GM21526 (cell line): ENCODE measurements around the gene KSR2.

Experiments used
- ATAC-seq: cut with Tn5 transposase; IDR thresholded peaks from one replicate; pipeline ENCODE4 v1.9.1; 2021; ENCODE audit warnings: moderate library complexity; ENCODE audit not compliant: unreplicated experiment, low FRiP score

The KSR2 gene

DNA sequence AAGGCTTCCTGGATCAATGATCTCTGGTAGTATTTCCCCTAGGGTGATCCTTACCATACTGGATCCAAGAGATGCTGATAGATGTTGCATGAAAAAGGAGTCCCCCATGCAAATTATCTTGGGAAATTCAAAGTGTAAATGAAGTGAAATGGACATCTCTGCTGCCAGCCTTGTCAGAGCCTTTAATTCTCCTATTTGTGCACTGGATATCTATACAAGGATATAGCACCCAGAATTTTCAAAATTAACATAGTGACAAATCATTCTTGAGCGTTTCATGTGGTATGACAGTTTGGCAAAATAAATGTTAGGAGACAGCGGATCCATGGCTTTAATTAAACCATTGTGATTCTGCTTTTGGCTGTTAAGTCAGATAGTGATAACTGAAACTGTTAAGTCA lies 260.9 kb downstream of the KSR2 start:
- ATAC-seq: no peak

DNA sequence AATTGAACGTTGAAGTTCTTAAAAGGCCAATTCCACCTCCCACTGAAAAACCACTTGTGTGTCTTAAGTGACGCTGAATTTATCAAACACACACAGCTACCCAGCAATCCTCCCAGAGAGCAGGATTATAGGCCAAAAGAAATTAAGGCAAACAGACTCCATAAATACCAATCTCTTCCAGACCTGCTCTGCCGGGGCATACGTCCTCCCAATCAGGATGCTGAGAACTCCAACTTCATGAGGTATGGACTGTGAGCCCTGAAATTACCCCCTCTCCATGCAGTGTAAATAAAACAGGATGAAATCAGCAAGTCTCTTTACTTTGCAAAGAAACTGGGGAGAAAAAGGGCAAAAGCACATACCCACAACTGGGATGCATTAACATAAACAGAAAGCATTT lies 265.2 kb downstream of the KSR2 start:
- no peak for ATAC-seq

DNA sequence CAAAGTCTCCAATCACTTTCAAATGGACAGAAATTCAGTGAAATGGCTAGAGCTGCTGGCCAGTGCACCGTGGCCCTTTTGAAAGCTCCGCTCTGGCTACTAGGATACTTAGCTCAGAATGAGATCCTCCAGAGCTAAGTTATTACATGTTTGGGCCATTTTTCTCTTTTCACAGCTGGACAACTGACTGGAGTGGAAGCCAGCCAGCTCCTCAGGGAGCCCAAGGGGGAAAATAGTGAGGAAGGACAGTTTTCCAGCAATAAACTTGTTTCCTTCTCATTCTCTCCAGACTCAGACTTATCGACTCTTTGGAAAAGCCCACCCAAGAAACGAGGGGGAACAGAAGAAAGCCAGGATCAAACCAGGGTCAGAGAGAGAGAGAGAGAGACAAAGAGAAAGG lies 266.0 kb downstream of the KSR2 start:
- ATAC-seq: no peak

DNA sequence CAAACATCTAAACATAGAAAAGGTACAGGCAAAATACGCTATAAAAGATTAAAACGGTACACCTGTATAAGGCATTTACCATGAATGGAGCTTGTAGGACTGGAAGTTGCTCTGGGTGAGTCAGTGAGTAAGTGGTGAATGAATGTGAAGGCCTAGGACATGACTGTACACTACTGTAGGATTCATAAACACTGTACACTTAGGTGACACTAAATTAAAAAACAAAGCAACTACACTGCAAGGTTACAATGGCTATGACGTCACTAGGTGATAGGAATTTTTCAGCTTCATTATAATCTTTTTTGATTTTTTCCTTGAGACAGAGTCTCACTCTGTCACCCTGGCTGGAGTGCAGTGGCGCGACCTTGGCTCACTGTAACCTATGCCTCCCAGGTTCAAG lies 269.2 kb downstream of the KSR2 start:
- no peak for ATAC-seq

DNA sequence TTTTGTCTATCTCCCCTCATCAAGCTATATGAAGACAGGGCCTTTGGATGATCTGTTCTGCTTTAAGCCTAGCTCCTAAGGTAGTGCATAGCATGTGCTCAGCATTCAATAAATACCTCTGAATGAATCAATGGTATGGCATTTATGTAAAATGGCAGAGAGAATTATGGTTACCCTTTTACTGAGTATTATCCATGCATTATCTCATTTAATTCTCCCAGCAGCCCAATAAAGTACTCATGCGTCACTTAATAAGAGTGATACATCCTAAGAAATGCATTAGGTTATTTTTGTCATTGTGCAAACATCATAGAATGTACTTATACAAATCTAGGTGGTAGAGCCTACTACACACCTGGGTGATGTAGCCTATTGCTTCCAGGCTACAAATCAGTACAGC lies 269.7 kb downstream of the KSR2 start:
- no peak for ATAC-seq

DNA sequence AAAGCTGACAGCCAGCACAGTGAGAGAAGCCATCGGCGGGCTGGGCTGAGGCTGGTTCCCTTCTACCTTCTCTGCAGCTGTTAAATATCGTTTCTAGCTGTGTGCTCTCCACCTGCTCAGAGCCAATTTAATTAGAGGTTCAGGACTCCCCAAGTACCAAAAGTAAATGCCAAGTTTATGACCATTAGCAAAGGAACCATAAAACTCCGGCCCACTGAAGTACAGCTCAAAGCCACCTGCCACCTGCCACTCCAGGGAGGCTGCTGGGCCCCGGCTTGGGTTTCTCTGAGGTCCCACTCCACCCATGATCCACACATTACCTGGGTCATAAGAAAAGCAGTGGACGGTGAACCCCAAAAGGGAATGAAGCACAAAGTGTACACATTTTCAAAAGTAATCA lies 272.8 kb downstream of the KSR2 start:
- no peak for ATAC-seq

DNA sequence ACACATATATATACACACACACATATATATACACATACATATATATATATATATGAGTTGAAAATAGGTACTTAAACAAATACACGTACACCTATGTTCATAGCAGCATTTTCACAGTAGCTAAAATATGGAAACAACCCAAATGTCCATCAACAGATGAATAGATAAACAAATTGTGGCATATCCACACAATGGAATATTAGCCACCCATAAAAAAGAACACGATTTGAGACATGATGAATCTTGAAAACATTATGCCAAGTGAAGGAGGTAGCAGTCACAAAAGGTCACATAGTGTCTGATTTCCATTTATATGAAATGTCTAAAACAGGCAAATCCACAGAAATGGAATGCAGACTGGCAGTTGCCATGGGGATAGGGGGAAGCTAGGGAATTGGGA lies 276.3 kb downstream of the KSR2 start:
- ATAC-seq: no peak

DNA sequence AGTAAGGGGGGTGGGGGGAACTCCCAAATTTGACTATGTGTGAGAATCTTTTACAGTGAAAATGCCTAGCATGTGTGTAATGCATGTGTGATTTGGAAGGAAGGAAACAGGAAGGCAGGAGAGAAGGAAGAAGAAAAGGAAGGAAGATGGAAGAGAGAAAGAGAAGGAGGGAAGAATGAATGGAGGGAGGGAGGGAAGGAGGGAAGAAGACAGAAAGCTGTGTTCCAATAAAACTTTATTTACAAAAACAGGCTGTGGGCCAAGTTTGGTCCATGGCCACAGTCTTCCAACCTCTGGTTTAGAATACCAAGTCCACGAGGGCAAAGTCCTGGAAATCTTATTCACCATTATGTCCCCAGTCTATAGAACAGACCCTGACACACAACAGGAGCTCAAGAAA lies 278.9 kb downstream of the KSR2 start:
- ATAC-seq: no peak

DNA sequence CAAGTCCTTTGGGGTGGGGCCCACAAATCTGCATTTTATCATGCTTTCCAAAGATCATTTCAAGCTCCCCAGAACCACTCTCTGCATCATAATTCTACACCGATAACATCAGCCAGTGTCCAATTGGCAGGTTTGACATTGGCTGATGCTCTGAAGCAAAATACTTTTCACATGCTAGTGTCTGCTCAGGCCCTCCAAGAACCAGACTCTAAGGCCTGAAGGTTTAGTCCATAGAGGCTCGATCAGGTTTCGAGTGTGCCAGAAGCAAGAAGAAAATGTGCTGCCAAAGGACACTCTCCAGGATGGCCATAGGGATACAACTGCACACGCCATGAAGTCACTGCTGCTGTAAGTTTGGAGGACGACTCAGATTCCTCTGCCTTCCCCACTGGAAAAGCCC lies 280.3 kb downstream of the KSR2 start:
- ATAC-seq: no peak

DNA sequence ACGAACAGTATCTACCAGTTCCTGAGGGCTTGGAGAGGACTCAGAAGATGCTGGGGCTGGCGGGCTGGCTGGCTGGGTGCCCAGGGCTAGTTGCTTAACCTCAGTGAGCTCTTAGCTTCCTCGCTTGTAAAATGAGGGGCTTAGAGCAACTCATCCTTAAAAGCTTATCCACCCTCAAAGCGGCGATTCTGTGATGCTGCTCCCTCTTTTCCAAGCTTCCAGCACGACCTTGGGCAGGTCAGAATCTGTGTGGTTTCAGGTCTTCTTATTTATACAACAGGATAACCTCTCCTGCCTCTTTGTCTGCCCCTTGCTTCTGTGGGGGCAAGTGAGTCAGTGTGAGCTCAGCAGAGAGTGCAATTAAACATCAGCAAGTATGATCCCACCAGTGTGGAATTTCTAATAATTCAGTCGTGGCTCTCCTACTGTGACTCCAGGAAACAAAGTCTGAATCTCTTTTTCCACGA lies 281.8 kb downstream of the KSR2 start:
- no peak for ATAC-seq

DNA sequence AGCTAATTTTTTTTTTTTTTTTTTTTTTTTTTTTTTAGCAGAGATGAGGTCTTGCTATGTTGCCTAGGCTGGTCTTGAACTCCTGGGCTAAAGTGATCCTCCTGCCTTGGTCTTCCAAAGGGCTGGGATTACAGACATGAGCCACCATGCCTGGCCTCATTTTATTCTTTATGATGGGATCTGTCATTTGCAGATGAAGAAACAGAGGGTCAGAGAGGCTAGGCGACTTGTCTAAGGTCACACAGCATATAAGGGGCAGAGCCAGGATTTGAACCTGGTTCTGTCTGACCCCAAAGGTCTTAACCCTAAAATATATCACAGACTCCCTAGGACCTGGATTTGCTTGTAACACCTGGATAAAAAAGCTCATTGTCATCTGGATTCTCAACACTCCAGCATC lies 282.6 kb downstream of the KSR2 start:
- no peak for ATAC-seq

DNA sequence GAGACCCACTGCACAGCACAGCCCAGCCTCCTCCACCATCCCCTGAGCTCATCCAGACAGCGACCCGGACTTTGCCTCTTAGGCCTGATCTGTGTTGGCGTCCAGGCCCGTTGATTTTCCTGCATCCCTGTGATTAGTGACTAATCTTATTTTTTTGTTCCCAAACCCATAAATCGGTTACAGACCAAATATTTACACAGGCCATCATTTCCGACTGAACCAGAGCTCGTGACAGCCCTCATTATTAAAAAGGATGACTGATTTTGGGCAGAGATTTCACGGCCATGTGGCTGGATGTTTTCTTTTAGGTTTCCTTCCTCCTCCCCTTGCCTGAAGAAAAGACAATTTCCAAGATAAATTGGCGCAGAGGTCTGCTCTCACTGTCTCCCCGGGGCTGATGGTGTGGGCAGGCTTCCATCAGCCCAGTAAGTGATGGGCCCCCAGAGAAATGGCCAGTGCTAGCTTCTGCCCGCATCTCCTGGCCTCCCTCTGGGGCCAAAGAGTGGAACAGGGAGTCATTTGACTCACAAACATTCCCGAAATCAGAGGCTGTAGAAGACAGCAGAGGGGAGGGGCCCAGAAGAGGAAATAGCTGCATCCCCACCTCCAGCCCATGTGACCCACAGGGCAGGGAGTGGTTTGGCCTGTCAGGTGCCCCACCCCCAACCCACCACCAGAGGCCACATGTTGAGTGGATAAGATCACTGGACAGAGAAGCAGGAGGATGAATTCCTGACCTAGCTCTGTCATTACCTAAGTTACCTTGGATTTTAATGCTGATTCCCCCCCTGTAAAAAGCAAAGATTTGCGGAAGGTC lies 283.5 kb downstream of the KSR2 start:
- ATAC-seq: no peak

DNA sequence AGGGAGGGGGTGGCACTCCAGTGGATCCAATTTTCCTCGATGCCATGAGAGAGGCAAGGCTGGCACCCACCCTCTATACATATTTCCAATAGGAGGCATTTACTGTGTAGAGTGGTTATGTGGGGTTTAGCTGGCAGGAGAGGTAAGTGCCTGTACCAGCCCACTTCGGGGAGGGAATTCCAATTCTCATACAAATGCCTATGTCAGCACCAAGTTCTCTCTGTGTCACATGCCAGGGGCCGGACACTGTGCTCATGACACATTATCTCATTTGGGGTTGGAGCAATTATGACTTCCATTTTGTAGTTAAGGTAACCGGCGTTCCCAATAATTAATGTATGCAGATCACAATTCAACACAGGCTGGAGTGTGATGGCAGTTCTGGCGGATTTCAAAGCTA lies 284.3 kb downstream of the KSR2 start:
- ATAC-seq: no peak

DNA sequence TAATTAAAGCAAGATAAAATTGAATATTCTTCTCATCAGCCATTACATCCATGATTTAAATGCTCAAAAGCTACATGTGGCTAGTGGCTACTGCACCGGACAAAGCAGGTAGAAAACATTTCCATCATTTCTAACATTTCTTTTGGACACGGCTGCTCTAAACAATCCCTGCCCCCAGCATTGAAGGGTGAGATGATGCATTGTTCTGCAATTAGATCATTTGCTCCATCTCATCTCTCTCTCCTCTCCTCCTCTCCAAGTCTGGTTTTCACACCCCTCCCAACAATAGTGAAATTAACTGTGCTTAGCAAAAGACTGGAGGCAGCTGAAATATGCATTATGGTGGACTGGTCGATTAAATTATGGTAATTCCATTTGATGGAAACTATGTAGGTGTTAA lies 288.5 kb downstream of the KSR2 start:
- no peak for ATAC-seq

DNA sequence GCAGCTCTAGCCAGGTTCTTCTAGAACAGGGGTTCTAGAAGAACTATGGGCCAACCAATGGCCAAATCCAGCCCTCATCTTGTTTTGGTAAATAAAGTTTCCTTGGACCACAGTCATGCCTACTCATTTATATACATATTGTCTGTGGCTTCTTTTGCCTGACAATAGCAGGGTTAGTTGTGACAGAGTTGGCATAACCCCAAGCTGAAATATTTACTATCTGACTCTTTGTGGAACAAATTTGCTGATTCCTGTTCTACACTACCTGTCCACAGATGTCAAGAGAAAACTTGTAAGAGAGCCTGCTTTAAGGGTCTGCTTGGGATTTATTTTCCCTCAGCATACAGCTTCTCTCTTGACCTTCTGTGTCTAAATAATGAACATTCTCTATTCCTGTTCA lies 289.0 kb downstream of the KSR2 start:
- ATAC-seq: no peak

DNA sequence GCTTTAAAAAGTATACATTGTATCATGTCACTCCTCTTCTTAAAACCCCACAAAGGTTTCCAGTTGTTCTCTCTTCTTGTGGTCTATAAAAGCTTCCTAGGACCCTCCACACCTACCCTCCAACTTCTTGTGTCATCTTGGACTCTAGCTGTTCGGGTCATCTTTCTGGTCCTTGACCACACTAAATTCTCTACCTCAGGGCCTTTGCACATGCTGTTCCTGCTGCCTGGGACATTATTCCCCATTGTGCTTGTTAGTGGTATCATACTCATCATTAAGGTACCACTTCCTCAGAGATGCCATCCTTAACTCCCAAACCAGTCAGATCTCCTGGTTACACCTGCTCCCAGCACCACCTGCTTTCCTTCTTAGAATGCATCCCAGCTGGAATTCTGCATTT lies 294.0 kb downstream of the KSR2 start:
- ATAC-seq: no peak

DNA sequence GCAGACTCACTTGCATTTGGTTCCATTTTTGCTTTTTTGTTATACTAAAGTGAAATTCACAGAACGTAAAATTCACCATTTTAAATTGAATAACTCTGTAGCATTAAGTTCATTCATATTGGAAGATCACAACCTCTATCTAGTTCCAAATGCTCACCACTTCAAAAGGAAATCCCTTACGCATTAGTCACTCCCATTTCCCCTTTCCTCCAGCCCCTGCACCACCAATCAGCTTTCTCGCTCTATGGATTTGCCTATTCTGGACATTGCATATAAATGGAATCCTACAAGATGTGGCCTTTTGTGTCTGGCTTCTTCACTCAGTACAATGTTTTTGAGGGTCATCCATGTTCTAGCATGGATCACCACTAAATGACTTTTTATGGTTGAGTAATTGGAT lies 294.5 kb downstream of the KSR2 start:
- no peak for ATAC-seq

DNA sequence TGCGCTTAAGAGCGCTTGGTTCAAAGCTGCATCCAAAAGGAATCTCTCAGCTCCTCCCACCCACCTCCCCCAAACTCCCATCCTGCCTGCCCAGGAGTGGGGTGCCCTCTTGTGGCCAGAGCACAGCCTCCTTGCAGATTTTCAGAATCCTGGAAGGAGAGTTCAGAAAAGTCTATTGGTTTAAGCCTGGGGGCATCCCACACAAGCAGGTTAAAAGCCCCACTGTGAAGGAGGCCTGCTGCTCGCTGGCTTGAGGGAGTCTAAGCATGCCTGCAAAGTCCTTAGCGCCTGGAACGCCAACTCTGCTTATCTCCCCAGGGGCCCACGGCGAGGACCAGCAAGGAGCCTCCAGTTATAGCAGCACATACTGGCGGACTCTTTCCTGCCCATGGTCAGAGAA lies 297.1 kb downstream of the KSR2 start:
- no peak for ATAC-seq

DNA sequence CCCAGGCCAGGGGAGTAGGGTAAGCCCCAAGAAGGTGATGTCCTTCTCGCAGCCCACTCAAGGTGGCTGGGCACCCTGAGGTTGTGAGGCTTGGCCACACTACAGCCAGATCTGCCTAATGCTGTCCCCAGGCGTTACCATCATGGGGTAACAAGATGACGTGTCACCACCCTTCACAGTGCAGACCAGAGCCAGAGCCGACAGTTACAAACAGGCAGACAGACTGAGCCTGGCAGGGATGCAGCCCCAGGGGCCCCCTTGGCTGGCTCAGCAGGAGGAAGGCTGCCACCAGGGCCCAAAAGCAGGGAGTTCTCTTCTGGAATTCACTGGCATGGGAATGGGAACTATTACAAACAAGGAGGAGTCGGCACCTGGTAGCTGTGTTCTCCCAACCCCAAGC lies 304.6 kb downstream of the KSR2 start:
- no peak for ATAC-seq

DNA sequence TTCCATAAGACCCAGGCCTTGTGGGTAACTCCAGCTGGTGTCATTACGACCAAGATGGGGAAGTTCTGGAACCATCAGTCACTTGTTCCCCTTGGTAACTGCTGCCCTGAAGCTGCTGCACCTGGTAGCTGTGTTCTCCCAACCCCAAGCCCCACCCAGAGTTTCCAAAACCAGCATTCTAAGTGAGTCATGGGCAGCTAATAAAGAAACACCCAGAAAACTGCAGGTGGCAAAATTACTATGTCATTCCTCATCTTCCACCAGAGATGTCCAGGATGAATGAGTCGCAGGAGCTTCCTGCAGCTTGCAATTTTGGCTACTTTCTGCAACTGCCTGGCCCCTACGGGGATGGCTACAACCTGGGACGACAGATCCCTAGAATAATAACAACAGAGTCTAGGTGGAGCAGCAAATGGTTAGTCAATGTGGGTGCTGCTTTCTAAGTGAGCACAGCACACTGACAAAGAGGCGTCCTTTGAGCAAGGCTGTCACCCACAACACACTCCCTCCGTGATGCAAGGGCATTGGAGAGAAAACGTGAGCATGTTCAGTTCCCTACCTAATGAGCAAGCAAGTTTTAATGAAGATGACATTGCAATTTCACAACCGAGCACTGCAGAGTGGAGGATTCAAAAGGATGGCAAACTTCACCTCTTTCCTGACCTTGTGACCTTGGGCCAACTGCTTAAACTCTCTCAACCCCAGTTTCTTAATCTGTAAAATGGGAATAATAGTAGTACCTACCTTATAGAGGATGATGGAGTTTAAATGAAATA lies 306.0 kb downstream of the KSR2 start:
- ATAC-seq: no peak

DNA sequence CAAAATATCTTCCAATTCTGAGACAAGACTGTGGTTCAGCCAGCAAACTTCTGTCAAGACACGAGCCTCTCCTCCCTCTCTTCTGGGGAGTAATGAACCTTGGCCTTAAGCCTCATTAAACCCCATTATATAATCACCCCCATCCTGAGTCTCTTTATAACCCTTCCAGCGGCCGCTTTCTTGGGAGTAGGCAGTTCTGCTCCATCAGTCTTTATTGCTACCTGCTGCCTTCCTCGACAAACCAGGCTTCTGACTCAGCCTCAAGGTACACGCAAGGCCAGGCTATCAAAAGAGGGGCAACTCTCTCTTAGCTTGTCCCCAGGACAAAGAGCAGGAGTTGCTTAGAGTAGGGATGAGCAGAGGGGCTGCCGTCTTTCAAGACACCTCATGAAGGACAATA lies 306.6 kb downstream of the KSR2 start:
- no peak for ATAC-seq

DNA sequence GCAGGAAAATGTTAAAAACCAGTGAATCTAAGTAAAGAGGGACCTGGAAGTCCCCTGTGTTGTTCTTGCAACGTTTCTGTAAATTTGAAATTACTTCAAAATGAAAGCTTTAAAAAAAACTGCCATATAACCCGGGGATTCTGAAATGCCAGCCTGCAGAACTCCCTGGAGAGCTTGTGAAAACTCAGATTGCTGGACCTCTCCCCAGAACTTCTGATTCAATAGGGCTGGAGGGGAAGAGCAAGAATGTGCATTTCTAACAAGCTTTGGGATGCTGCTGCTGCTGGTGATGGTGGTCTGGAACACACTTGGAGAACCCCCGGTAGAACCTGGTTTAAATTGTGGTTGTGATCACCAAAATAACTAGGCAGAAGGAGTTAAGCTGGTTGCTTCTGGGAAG lies 307.3 kb downstream of the KSR2 start:
- no peak for ATAC-seq
